GM19023 (cell line): Measurements from ENCODE around the gene KRT23.
"Not testable (repeated sequence)": the region's sequence is repeated elsewhere in the genome, so short reads cannot be mapped to it uniquely, and the experiment has no call there.

Experiments used
- ATAC-seq: cut with Tn5 transposase; IDR thresholded peaks from one replicate; pipeline ENCODE4 v1.9.1; 2021; ENCODE audit warnings: mild to moderate bottlenecking, moderate library complexity; ENCODE audit not compliant: unreplicated experiment

Gene KRT23

GRCh38 chr17:40951011-40951622, 13.7 kb upstream of the KRT23 start:
- no peak for ATAC-seq

GRCh38 chr17:40950176-40950575, 12.7 kb upstream of the KRT23 start:
- no peak for ATAC-seq

GRCh38 chr17:40949418-40949817, 12.0 kb upstream of the KRT23 start:
- ATAC-seq: no peak

- no peak for ATAC-seq
Measured at GRCh38 chr17:40947929-40948328, 10.5 kb upstream of the KRT23 start.

- no peak for ATAC-seq
Measured at GRCh38 chr17:40945414-40945813, 8.0 kb upstream of the KRT23 start.

GRCh38 chr17:40944531-40944930, 7.1 kb upstream of the KRT23 start:
- ATAC-seq: no peak

- no peak for ATAC-seq
Measured at GRCh38 chr17:40942553-40942952, 5.1 kb upstream of the KRT23 start.

GRCh38 chr17:40940266-40940665, 2.8 kb upstream of the KRT23 start:
- ATAC-seq: no peak

- ATAC-seq: no peak
Measured at GRCh38 chr17:40938981-40939380, 1.5 kb upstream of the KRT23 start.

GRCh38 chr17:40936976-40937375, 470 bp downstream of the KRT23 start:
- no peak for ATAC-seq

- ATAC-seq: no peak
Measured at GRCh38 chr17:40936437-40936971, 942 bp downstream of the KRT23 start.

GRCh38 chr17:40935624-40936023, 1.8 kb downstream of the KRT23 start:
- no peak for ATAC-seq

- no peak for ATAC-seq
Measured at GRCh38 chr17:40932608-40933007, 4.8 kb downstream of the KRT23 start.

GRCh38 chr17:40931311-40931710, 6.1 kb downstream of the KRT23 start:
- no peak for ATAC-seq

GRCh38 chr17:40926341-40926740, 11.1 kb downstream of the KRT23 start:
- no peak for ATAC-seq

GRCh38 chr17:40922239-40922638, 15.2 kb downstream of the KRT23 start:
- ATAC-seq: no peak

- ATAC-seq: no peak
Measured at GRCh38 chr17:40921026-40921425, 16.4 kb downstream of the KRT23 start.

GRCh38 chr17:40917116-40917515, 20.3 kb downstream of the KRT23 start:
- ATAC-seq: not testable (repeated sequence)

- no peak for ATAC-seq
Measured at GRCh38 chr17:40916366-40916765, 21.1 kb downstream of the KRT23 start.

GRCh38 chr17:40915721-40916256, 21.7 kb downstream of the KRT23 start:
- no peak for ATAC-seq

GRCh38 chr17:40915199-40915661, 22.2 kb downstream of the KRT23 start:
- no peak for ATAC-seq

GRCh38 chr17:40914075-40914855, 23.2 kb downstream of the KRT23 start:
- no peak for ATAC-seq
